ENCODE results near the gene DOCK4.

DOCK4 gene

GRCh38 chr7:111783854-111784253 lies 422.3 kb downstream of the DOCK4 start:
- no CpG with 5 or more reads among the region's 5 CpGs for WGBS (ENCODE audit: extremely low coverage, insufficient coverage, insufficient read length)
- peaks cover 2% of the 10 kb centered on the region in 2 experiments for H3K4me1 ChIP-seq (ENCODE audit: control insufficient read depth in 1 of 2, insufficient read depth in 2 of 2, low read length in 2 of 2)
- H2AFZ ChIP-seq (ENCODE audit: insufficient read depth, low read length, poor library complexity): no peak overlapping the region
- H3K27me3 ChIP-seq (ENCODE audit: insufficient read depth, low read length): no peaks in the 10 kb centered on the region
- no peak overlapping the region for H3K4ac ChIP-seq (ENCODE audit: low read depth, low read length)
- no peak overlapping the region for H4K91ac ChIP-seq (ENCODE audit: low read depth, low read length)
- H3K23ac ChIP-seq (ENCODE audit: low read length): no peak overlapping the region
- H2BK120ac ChIP-seq (ENCODE audit: insufficient read depth, low read length, poor library complexity): no peak overlapping the region
- no peaks in the 10 kb centered on the region for H3K79me2 ChIP-seq (ENCODE audit: control insufficient read depth, insufficient read depth, low read length, poor library complexity)
- H3K9me3 ChIP-seq (ENCODE audit: insufficient read depth, low read depth, low read length): no peaks in the 10 kb centered on the region
- H3K18ac ChIP-seq (ENCODE audit: low read length): no peak overlapping the region
- no peak overlapping the region for H4K12ac ChIP-seq (ENCODE audit: low read depth, low read length)
- H2BK12ac ChIP-seq (ENCODE audit: low read length): no peak overlapping the region
- H2BK5ac ChIP-seq (ENCODE audit: low read depth, low read length, poor library complexity): no peak overlapping the region
- no peak overlapping the region for H3K9ac ChIP-seq (ENCODE audit: low read length)
- H3K4me3 ChIP-seq (ENCODE audit: low read depth, low read length): no peak overlapping the region
- H3K27ac ChIP-seq (ENCODE audit: low read depth, low read length): no peak overlapping the region
- no peak overlapping the region for H4K8ac ChIP-seq (ENCODE audit: low read depth, low read length)
- H3K36me3 ChIP-seq (ENCODE audit: control insufficient read depth in 1 of 2, insufficient read depth in 2 of 2, low read length in 2 of 2): no peaks in the 10 kb centered on the region
- H3K4me2 ChIP-seq (ENCODE audit: low read length): no peak overlapping the region
- H2AK5ac ChIP-seq (ENCODE audit: low read length): no peak overlapping the region
- H3K14ac ChIP-seq (ENCODE audit: low read length): no peak overlapping the region
- DNase-seq: no peak
- peaks cover 2% of the 10 kb centered on the region for H3K79me1 ChIP-seq (ENCODE audit: low read length)

GRCh38 chr7:111780527-111780926 lies 425.7 kb downstream of the DOCK4 start:
- no CpG with 5 or more reads among the region's 1 CpG for WGBS (ENCODE audit: extremely low coverage, insufficient coverage, insufficient read length)
- H2BK120ac ChIP-seq (ENCODE audit: insufficient read depth, low read length, poor library complexity): no peak overlapping the region
- H3K4ac ChIP-seq (ENCODE audit: low read depth, low read length): no peak overlapping the region

GRCh38 chr7:111775206-111775605 lies 431.0 kb downstream of the DOCK4 start:
- peaks cover 3% of the 10 kb centered on the region for H3K9me3 ChIP-seq (ENCODE audit: insufficient read depth, low read depth, low read length)
- WGBS (ENCODE audit: extremely low coverage, insufficient coverage, insufficient read length): no CpG with 5 or more reads among the region's 1 CpG

More at GRCh38 chr7:111780527-111780926, 425.7 kb downstream of the DOCK4 start:
- H3K9ac ChIP-seq (ENCODE audit: low read length): no peak overlapping the region
- H3K18ac ChIP-seq (ENCODE audit: low read length): no peak overlapping the region
- H3K79me1 ChIP-seq (ENCODE audit: low read length): peaks cover 2% of the 10 kb centered on the region
- H3K4me1 ChIP-seq (ENCODE audit: control insufficient read depth in 1 of 2, insufficient read depth in 2 of 2, low read length in 2 of 2): peaks cover 2% of the 10 kb centered on the region in 2 experiments
- H3K23ac ChIP-seq (ENCODE audit: low read length): no peak overlapping the region
- peaks cover 3% of the 10 kb centered on the region for H3K9me3 ChIP-seq (ENCODE audit: insufficient read depth, low read depth, low read length)
- no peak overlapping the region for H3K27ac ChIP-seq (ENCODE audit: low read depth, low read length)
- no peak overlapping the region for H3K14ac ChIP-seq (ENCODE audit: low read length)
- no peak overlapping the region for H2AFZ ChIP-seq (ENCODE audit: insufficient read depth, low read length, poor library complexity)
- H3K4me3 ChIP-seq (ENCODE audit: low read depth, low read length): no peak overlapping the region
- no peak overlapping the region for H4K8ac ChIP-seq (ENCODE audit: low read depth, low read length)
- peaks cover 0 to 3% of the 10 kb centered on the region in 2 experiments for H3K36me3 ChIP-seq (ENCODE audit: control insufficient read depth in 1 of 2, insufficient read depth in 2 of 2, low read length in 2 of 2)
- H4K12ac ChIP-seq (ENCODE audit: low read depth, low read length): no peak overlapping the region
- no peaks in the 10 kb centered on the region for H3K27me3 ChIP-seq (ENCODE audit: insufficient read depth, low read length)
- H2BK12ac ChIP-seq (ENCODE audit: low read length): no peak overlapping the region
- no peak overlapping the region for H4K91ac ChIP-seq (ENCODE audit: low read depth, low read length)
- no peak overlapping the region for H2AK5ac ChIP-seq (ENCODE audit: low read length)
- no peak overlapping the region for H2BK5ac ChIP-seq (ENCODE audit: low read depth, low read length, poor library complexity)
- no peak overlapping the region for H3K4me2 ChIP-seq (ENCODE audit: low read length)
- H3K79me2 ChIP-seq (ENCODE audit: control insufficient read depth, insufficient read depth, low read length, poor library complexity): no peaks in the 10 kb centered on the region
- no peak for DNase-seq

GRCh38 chr7:111772716-111773115 lies 433.5 kb downstream of the DOCK4 start:
- WGBS (ENCODE audit: extremely low coverage, insufficient coverage, insufficient read length): no CpG with 5 or more reads among the region's 3 CpGs
- H2BK12ac ChIP-seq (ENCODE audit: low read length): no peak overlapping the region
- no peak overlapping the region for H3K23ac ChIP-seq (ENCODE audit: low read length)
- no peak overlapping the region for H2AK5ac ChIP-seq (ENCODE audit: low read length)
- H3K27me3 ChIP-seq (ENCODE audit: insufficient read depth, low read length): no peaks in the 10 kb centered on the region
- no peaks in the 10 kb centered on the region for H3K79me1 ChIP-seq (ENCODE audit: low read length)
- H2AFZ ChIP-seq (ENCODE audit: insufficient read depth, low read length, poor library complexity): no peak overlapping the region
- peaks cover 3% of the 10 kb centered on the region for H3K9me3 ChIP-seq (ENCODE audit: insufficient read depth, low read depth, low read length)
- H3K9ac ChIP-seq (ENCODE audit: low read length): no peak overlapping the region
- no peak overlapping the region for H3K18ac ChIP-seq (ENCODE audit: low read length)
- no peak overlapping the region for H3K4me2 ChIP-seq (ENCODE audit: low read length)
- H4K12ac ChIP-seq (ENCODE audit: low read depth, low read length): no peak overlapping the region
- H3K4ac ChIP-seq (ENCODE audit: low read depth, low read length): no peak overlapping the region
- no peaks in the 10 kb centered on the region for H3K4me1 ChIP-seq (ENCODE audit: control insufficient read depth in 1 of 2, insufficient read depth in 2 of 2, low read length in 2 of 2)
- H4K91ac ChIP-seq (ENCODE audit: low read depth, low read length): no peak overlapping the region
- H3K27ac ChIP-seq (ENCODE audit: low read depth, low read length): no peak overlapping the region
- peaks cover 0 to 3% of the 10 kb centered on the region in 2 experiments for H3K36me3 ChIP-seq (ENCODE audit: control insufficient read depth in 1 of 2, insufficient read depth in 2 of 2, low read length in 2 of 2)
- H2BK120ac ChIP-seq (ENCODE audit: insufficient read depth, low read length, poor library complexity): no peak overlapping the region
- DNase-seq: no peak
- H4K8ac ChIP-seq (ENCODE audit: low read depth, low read length): no peak overlapping the region
- no peak overlapping the region for H3K4me3 ChIP-seq (ENCODE audit: low read depth, low read length)
- no peak overlapping the region for H2BK5ac ChIP-seq (ENCODE audit: low read depth, low read length, poor library complexity)
- no peak overlapping the region for H3K14ac ChIP-seq (ENCODE audit: low read length)
- no peaks in the 10 kb centered on the region for H3K79me2 ChIP-seq (ENCODE audit: control insufficient read depth, insufficient read depth, low read length, poor library complexity)

More at GRCh38 chr7:111775206-111775605, 431.0 kb downstream of the DOCK4 start:
- no peak overlapping the region for H3K18ac ChIP-seq (ENCODE audit: low read length)
- no peak overlapping the region for H2AFZ ChIP-seq (ENCODE audit: insufficient read depth, low read length, poor library complexity)
- no peaks in the 10 kb centered on the region for H3K79me1 ChIP-seq (ENCODE audit: low read length)
- H2AK5ac ChIP-seq (ENCODE audit: low read length): no peak overlapping the region
- H3K23ac ChIP-seq (ENCODE audit: low read length): no peak overlapping the region
- H3K4me1 ChIP-seq (ENCODE audit: control insufficient read depth in 1 of 2, insufficient read depth in 2 of 2, low read length in 2 of 2): no peaks in the 10 kb centered on the region
- H3K4me2 ChIP-seq (ENCODE audit: low read length): no peak overlapping the region
- H2BK12ac ChIP-seq (ENCODE audit: low read length): no peak overlapping the region
- no peak overlapping the region for H3K14ac ChIP-seq (ENCODE audit: low read length)
- no peak overlapping the region for H2BK5ac ChIP-seq (ENCODE audit: low read depth, low read length, poor library complexity)
- DNase-seq: no peak
- H3K27me3 ChIP-seq (ENCODE audit: insufficient read depth, low read length): no peaks in the 10 kb centered on the region
- no peak overlapping the region for H2BK120ac ChIP-seq (ENCODE audit: insufficient read depth, low read length, poor library complexity)
- H3K4ac ChIP-seq (ENCODE audit: low read depth, low read length): no peak overlapping the region
- no peak overlapping the region for H4K8ac ChIP-seq (ENCODE audit: low read depth, low read length)
- H3K36me3 ChIP-seq (ENCODE audit: control insufficient read depth in 1 of 2, insufficient read depth in 2 of 2, low read length in 2 of 2): peaks cover 0 to 3% of the 10 kb centered on the region in 2 experiments
- H3K79me2 ChIP-seq (ENCODE audit: control insufficient read depth, insufficient read depth, low read length, poor library complexity): no peaks in the 10 kb centered on the region
- no peak overlapping the region for H3K4me3 ChIP-seq (ENCODE audit: low read depth, low read length)
- H3K9ac ChIP-seq (ENCODE audit: low read length): no peak overlapping the region
- no peak overlapping the region for H3K27ac ChIP-seq (ENCODE audit: low read depth, low read length)
- H4K12ac ChIP-seq (ENCODE audit: low read depth, low read length): no peak overlapping the region
- H4K91ac ChIP-seq (ENCODE audit: low read depth, low read length): no peak overlapping the region

All from trophoblast cell (in vitro differentiated cells and primary cell).